Measurements from ENCODE around the gene METTL2A.
"Not testable (repeated sequence)": the region's sequence is repeated elsewhere in the genome, so short reads cannot be mapped to it uniquely, and the experiment has no call there.

DNA sequence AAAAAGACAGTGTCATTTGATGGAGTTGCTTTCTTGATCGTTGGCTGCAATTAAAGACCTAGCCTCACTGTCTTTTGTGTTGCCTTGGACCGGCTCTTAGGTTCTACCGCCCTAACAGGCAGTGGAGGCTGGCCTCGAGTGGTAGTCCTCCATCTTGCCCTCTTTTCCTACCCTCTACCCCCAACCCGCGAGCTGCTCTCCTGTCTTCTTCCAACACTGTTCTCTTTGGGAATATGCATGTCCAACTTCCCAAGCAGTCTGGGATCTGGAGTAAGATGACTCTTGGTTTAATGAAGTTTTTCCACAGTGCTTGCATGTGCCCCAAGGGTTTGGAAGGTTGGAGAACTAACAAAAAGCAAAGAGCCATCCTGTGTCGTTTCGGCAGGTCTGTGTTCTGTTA is 53.4 kb downstream of the METTL2A start:
- TF ChIP-seq, protein P1, sequence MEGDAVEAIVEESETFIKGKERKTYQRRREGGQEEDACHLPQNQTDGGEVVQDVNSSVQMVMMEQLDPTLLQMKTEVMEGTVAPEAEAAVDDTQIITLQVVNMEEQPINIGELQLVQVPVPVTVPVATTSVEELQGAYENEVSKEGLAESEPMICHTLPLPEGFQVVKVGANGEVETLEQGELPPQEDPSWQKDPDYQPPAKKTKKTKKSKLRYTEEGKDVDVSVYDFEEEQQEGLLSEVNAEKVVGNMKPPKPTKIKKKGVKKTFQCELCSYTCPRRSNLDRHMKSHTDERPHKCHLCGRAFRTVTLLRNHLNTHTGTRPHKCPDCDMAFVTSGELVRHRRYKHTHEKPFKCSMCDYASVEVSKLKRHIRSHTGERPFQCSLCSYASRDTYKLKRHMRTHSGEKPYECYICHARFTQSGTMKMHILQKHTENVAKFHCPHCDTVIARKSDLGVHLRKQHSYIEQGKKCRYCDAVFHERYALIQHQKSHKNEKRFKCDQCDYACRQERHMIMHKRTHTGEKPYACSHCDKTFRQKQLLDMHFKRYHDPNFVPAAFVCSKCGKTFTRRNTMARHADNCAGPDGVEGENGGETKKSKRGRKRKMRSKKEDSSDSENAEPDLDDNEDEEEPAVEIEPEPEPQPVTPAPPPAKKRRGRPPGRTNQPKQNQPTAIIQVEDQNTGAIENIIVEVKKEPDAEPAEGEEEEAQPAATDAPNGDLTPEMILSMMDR (IDR thresholded peaks at IDR 0.05; ENCODE audit: low read depth, low read length): not testable (repeated sequence)
- not testable (repeated sequence) for TF ChIP-seq POLR2A (IDR thresholded peaks at IDR 0.05; ENCODE audit: extremely low read depth, insufficient read length)
